ENCODE measurements around the gene VGLL3. TPM values are rescaled to one million over a fixed set of nuclear protein-coding genes. Genes with fewer than 3 reads are reported as not detected.

Gene VGLL3
- total RNA-seq, 1 experiment from 2014 or later = 12.2 TPM

- no peaks in the 10 kb centered on the region for H3K9me3 Mint-ChIP-seq (ENCODE audit: unreplicated experiment)
- BruUV-seq (replicated peaks) = no TSS peak
- POLR2A ChIA-PET = interaction anchor here (0.9 to 5.8 kb wide), 7 partner anchors 9 to 144 kb away, joined by 3 to 33 read pairs (median 11); partner anchors contain the start of gene VGLL3
- H3K36me3 Mint-ChIP-seq (ENCODE audit: insufficient read depth, unreplicated experiment) = peaks cover 30% of the 10 kb centered on the region
- H3K27me3 Mint-ChIP-seq (ENCODE audit: insufficient read depth, unreplicated experiment) = no peaks in the 10 kb centered on the region
- H3K4me3 Mint-ChIP-seq (ENCODE audit: unreplicated experiment) = no peak overlapping the region
- H3K27ac Mint-ChIP-seq (ENCODE audit: low read depth, unreplicated experiment) = no peak overlapping the region
- no peak for DNase-seq (ENCODE audit: unreplicated experiment)
- H3K4me1 Mint-ChIP-seq (ENCODE audit: insufficient read depth, unreplicated experiment) = peaks cover 15% of the 10 kb centered on the region
- intact Hi-C loops (cut with micrococcal nuclease) = no loop called here
- CTCF ChIA-PET = interaction anchor here (0.7 to 1.2 kb wide), 4 partner anchors 48 to 1544 kb away, joined by 3 to 4 read pairs (median 4); no protein-coding TSS in a partner anchor
- TF ChIP-seq CTCF (IDR thresholded peaks at IDR 0.05; ENCODE audit: unreplicated experiment) = no peak
These were observed 52.4 kb downstream of the VGLL3 start for GRCh38 chr3:86938416-86939105.

DNA sequence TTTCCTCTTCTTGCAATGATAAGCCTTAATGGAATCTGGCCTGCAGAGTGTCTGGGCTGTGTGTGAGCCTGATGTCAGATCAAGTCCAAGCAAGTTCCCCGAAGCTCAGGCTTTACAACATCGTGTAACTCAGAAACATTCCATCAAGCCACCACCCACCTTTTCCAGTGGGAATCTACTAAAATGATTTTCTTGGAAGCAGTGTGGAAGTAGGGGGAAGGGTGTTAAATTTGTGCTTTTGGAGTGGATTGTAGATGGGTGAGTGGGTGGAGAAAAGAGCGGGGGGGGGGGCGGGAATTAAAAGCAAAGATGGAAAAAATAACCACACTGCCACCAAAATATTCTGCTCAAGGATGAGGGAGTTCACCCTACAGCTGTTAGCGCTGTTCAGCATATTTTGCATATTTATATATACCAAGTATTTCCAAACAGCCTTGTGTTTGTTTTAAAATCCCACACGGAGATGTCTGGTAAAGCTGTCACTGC lies 53.6 kb downstream of the VGLL3 start:
- POLR2A ChIA-PET = interaction anchor here (0.9 to 5.8 kb wide), 13 partner anchors 8 to 291 kb away, joined by 3 to 33 read pairs (median 7); partner anchors contain the start of gene VGLL3
- no TSS peak for BruUV-seq (replicated peaks)
- DNase-seq (ENCODE audit: unreplicated experiment) = peak; percentile 72

GRCh38 chr3:86934851-86935250 lies 56.1 kb downstream of the VGLL3 start:
- Mint-ChIP-seq H3K27ac (ENCODE audit: low read depth, unreplicated experiment) (no peak overlapping the region), H3K27me3 (ENCODE audit: insufficient read depth, unreplicated experiment) (no peaks in the 10 kb centered on the region), H3K36me3 (ENCODE audit: insufficient read depth, unreplicated experiment) (peaks cover 16% of the 10 kb centered on the region), H3K4me3 (ENCODE audit: unreplicated experiment) (no peak overlapping the region), H3K9me3 (ENCODE audit: unreplicated experiment) (no peaks in the 10 kb centered on the region), H3K4me1 (ENCODE audit: insufficient read depth, unreplicated experiment) (peaks cover 15% of the 10 kb centered on the region)
- no peak for DNase-seq (ENCODE audit: unreplicated experiment)
- ChIA-PET CTCF (interaction anchor here (2.6 kb wide), 1 partner anchor 149 kb away, joined by 11 read pairs; no protein-coding TSS in a partner anchor), POLR2A (interaction anchor here (1.4 to 5.8 kb wide), 3 partner anchors 13 to 56 kb away, joined by 7 to 33 read pairs (median 8); partner anchors contain the start of gene VGLL3)
- intact Hi-C loops (cut with micrococcal nuclease) = no loop called here
- no TSS peak for BruUV-seq (replicated peaks)
- no peak for TF ChIP-seq CTCF (IDR thresholded peaks at IDR 0.05; ENCODE audit: unreplicated experiment)

More for the DNA sequence above, 53.6 kb downstream of the VGLL3 start:
- Mint-ChIP-seq H3K27me3 (ENCODE audit: insufficient read depth, unreplicated experiment) (no peaks in the 10 kb centered on the region), H3K4me1 (ENCODE audit: insufficient read depth, unreplicated experiment) (peaks cover 15% of the 10 kb centered on the region), H3K4me3 (ENCODE audit: unreplicated experiment) (peak overlapping the region; percentile 25), H3K27ac (ENCODE audit: low read depth, unreplicated experiment) (peak overlapping the region; percentile 96), H3K9me3 (ENCODE audit: unreplicated experiment) (no peaks in the 10 kb centered on the region), H3K36me3 (ENCODE audit: insufficient read depth, unreplicated experiment) (peaks cover 21% of the 10 kb centered on the region)
- CTCF ChIA-PET = no interaction called here
- intact Hi-C loops (cut with micrococcal nuclease) = no loop called here
- TF ChIP-seq CTCF (IDR thresholded peaks at IDR 0.05; ENCODE audit: unreplicated experiment) = no peak

GRCh38 chr3:86930831-86931230 lies 60.1 kb downstream of the VGLL3 start:
- CTCF ChIA-PET = no interaction called here
- no peaks in the 10 kb centered on the region for H3K36me3 Mint-ChIP-seq (ENCODE audit: insufficient read depth, unreplicated experiment)

More at GRCh38 chr3:86930831-86931230, 60.1 kb downstream of the VGLL3 start:
- H3K4me1 Mint-ChIP-seq (ENCODE audit: insufficient read depth, unreplicated experiment) = peaks cover 17% of the 10 kb centered on the region
- no peak overlapping the region for H3K4me3 Mint-ChIP-seq (ENCODE audit: unreplicated experiment)
- TF ChIP-seq CTCF (IDR thresholded peaks at IDR 0.05; ENCODE audit: unreplicated experiment) = no peak
- intact Hi-C loops (cut with micrococcal nuclease) = no loop called here
- no peak overlapping the region for H3K27ac Mint-ChIP-seq (ENCODE audit: low read depth, unreplicated experiment)
- H3K9me3 Mint-ChIP-seq (ENCODE audit: unreplicated experiment) = no peaks in the 10 kb centered on the region
- POLR2A ChIA-PET = no interaction called here
- BruUV-seq (replicated peaks) = no TSS peak
- no peak for DNase-seq (ENCODE audit: unreplicated experiment)
- no peaks in the 10 kb centered on the region for H3K27me3 Mint-ChIP-seq (ENCODE audit: insufficient read depth, unreplicated experiment)
